ENCODE data around the gene SETDB1.

The SETDB1 gene

DNA sequence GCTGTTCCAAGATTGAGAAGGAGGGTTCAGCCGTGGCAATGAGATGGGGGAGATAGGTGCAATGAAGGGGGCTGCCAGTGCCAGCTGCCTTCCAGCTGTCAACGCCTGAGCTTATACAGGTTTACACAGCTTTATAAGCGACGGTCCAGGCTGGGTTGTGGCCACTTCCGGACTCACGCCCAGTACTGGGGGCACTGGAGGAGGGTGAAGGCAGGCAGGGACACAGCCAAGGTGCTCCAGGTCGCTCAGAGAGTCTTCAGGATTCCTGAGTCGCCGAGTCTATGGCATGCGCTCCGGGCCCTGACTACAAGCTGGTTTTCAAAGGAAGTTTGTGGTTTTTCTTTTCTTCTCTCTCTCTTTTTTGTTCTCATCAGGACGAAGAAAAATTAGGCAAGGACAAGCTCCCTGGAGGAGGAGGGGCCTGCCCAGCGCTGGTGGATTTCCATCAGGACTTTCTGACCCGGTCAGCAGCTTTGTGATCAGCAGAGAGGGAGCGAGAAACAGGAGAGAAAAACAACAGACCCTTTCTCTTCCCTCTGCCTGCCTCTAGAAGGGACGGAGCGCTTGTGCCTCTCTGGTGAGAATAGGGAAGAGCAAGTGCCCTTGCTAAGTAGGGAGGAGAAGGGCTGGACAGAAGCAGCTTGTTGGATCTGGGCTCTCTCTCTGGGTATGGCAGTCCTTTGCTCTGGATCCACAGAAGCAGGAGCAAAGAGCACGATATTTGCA is 80.3 kb downstream of the SETDB1 start, which contains the start of gene MINDY1:
Gene MINDY1, minus strand, starts transcription at position 576 of the 726 bp plus-strand sequence. CDS start 4,285 bp downstream, outside the sequence.
- peak; percentile 84 for DNase-seq

DNA sequence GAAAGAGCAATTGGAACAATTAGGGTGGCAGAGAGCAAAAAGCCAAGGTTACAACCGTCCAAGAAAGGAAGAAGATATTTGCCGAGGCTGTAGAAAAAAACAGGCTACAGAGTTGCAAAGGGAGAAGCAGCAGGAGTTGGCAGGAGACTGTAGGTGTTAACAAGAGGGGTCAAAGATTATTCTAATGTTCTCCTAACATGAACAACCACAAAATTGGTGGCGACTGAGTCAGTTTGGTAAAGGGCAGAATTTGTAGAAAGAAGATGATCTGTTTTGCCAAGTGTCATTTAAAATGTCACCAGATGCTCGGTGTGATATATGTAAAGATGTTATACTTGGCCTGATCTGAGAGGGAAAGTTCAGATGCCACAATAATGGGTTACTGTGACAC is 81.7 kb downstream of the SETDB1 start:
- DNase-seq = no peak

DNA sequence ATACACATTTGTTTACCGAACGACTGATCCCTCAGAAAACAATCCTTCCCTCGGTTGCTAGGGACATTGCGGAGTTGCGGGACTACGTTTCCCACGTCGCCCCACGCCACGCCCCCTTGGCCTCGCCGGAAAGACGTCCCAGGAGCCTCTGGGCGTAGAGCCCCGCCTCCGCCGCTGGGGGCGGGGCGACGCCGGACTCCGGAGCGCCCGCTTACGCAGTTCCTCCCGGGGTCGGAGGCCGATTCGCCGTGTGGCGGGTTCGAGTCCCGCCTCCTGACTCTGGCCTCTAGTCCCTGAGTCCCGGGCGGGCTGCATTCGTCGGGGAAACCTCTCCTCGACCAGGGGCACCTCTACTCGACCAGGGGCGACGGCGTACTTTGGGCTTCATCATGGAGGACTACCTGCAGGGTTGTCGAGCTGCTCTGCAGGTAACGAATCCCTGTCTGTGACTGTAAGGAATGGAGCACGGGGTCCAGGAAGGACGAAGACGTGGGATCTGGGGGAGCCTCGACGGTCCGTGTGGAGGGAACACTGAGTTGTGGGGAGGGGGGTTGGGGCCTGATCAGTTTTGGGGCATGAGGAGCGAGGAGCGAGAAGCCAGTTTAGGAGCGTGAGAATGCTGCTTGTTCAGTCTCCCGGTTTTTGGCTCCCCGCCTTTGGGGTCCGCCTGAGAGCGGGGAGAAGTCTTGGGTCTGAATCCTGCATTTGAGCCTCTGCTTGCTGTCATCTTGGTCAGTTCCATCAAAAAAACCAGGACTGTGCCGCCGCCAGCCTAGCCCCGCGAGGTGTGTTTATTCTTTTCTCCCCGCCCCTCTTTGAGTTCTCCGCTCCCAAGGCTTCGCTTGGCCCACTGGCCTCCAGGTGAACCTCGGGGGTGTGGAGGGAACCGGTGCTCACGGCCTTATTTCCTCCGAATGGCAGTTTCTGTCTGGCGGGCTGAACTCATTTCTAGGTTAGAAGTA is 82.4 kb downstream of the SETDB1 start, which contains the start of gene PRUNE1:
Gene PRUNE1, plus strand, starts transcription at position 206 of the 962 bp plus-strand sequence. Its CDS starts 184 bp downstream, at position 390.
- DNase-seq = peak; percentile 98

DNA sequence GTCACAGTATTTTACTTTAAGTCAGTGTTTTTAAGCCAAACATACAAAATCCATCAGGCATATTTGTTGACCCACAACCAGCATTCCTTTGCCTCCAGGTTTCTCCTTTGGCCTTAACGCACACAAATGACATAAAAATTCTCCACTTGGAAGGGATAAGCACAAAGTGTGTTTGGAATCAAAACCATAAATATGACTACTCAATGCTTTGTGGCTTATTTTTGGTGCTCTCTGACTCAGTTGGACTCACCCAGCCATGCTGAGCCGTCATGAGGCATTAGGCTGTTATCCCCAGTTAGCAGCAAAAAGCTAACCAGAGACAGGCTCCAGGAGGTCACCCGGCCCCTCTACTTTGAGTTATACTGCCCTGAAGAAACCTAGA is 83.0 kb downstream of the SETDB1 start:
- DNase-seq = no peak

DNA sequence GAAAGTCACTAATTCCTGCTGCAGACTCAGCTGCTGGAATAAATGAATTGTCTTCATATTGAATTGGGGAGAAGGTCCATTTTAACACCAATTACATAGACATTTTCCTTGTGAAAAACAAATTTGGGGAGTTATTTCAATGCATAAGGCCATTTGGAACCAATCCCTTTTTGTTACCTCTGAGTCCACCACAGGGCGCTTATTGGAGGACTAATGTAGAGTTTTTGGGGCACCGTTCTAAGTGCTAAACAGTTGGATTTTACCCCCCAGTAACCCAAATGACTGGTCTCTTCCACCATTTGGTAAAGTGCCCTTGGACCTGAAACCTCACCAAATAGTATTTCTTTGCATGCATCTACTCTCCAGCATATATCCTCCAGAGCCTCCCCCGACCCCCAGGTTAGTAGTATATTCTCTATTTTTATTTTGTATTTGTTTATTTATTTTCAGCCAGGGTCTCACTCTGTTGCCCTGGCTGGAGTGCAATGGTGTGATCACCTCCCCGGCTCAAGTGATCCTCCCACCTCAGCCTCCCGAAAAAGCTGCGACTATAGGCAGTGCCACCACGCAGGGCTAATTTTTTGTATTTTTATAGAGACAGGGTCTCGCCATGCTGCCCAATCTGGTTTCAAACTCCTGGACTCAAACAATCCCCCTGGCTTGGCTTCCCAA is 83.6 kb downstream of the SETDB1 start:
- DNase-seq = no peak

DNA sequence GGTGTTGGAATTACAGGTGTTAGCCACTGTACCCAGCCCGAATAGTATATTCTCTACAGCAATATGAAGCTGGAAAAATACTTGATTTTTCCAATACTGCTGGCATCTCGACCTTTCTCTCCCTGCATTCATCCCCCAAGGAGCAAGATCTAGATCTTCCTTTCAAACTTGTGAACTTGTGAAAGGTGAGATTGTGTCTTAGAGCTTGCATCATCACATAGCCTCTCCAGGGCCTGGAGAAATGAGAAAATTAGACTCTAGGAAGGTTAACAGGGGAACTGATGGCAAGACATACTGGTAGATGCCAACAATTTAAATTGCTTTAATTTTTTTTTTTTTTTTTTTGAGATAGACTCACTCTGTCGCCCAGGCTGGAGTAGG is 84.2 kb downstream of the SETDB1 start:
- no peak for DNase-seq

DNA sequence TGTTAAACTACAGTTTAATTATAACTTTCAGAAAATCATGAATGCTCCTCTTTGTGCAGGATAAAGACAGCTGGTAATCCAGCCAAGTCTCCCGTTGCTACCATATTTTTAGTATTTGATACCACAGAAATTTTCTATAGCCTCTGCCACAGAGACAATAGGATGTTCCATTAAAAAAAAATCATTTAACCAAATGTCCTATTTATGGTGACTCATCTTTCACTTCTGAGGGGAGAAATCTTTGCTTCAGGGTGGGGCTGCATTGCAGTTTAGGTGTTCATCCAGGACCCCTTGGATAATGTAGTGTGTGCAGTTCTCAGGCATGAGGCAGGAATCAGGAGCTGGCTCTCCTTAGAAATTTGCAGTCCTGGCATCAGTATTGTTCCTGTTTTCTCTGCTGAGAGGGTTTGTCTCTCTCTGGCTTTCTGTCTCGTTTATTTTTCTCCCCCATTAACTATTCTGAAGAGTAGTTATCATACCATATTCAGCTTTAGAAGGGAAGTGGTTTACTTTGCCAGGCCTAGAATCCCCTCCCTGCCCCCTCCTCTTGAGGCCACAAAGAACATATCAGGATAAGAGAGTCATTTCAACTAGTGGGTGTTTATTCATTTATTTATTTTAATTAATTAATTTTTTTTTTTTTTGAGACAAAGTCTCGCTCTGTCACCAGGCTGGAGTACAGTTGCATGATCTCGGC is 85.1 kb downstream of the SETDB1 start:
- DNase-seq = no peak

DNA sequence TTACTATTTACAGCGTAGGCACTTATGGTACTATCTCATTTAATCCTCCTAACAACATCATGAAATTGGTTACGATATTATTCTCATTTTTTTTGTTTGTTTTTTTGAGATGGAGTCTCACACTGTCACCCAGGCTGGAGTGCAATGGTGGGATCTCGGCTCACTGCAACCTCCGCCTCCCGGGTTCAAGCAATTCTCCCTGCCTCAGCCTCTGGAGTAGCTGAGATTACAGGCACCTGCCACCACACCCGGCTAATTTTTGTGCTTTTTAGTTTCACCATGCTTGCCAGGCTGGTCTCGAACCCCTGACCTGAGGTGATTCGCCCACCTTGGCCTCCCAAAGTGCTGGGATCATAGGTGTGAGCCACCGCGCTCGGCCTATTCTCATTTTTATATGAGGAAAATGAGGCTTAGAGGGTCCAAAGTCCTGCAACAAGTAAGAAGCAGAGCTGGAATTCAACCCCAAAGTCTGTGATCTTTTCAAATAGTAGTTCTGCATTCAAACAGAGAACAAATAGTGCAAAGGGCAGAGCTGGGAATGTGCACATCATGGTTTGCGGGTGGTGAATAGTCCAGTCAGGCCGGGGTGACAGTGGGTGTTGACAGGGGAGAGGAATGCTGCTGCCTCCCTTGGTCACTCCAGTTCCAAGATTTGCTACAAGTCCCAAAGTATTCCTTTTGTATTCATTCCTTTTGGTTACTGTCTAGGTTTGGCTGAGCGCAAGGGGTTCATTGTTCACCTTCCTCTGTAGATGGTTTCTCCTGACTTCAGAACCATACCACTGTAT is 86.7 kb downstream of the SETDB1 start:
- no peak for DNase-seq

DNA sequence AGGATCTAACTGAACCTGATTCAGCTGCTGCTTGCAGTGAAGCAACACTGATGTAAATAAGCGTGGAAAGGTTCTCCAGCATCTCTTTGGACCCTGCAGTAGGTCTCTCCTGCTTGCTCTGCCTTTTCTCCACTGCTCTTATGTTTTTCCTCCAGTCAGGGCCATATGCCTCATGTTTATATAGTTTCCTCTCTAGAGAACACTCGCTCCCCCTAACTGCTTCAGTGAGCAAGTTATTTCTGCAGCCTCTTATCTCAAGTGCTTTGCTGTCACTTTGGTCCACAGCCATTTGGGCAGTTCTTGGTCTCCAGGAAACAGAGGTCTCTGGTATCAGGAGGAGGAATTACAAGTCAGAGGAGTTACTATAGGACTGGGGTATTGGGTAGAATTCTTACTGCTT is 87.4 kb downstream of the SETDB1 start:
- DNase-seq = no peak

Data from left hindlimb (tissue), 1 donor.